Measurements from ENCODE around the gene RCOR3. TPM values are rescaled to one million over a fixed set of nuclear protein-coding genes. Genes with fewer than 3 reads are reported as not detected.
"Not testable (repeated sequence)": the region's sequence is repeated elsewhere in the genome, so short reads cannot be mapped to it uniquely, and the experiment has no call there.

The RCOR3 gene
- 52.0 TPM for total RNA-seq
- long read RNA-seq, full-length matches to known transcripts, result 38 of 70 reads
- long read RNA-seq, partial matches to known transcripts, result 21 of 70 reads
- long read RNA-seq, other reads (novel, unspliced or antisense), result 11 of 70 reads

DNA sequence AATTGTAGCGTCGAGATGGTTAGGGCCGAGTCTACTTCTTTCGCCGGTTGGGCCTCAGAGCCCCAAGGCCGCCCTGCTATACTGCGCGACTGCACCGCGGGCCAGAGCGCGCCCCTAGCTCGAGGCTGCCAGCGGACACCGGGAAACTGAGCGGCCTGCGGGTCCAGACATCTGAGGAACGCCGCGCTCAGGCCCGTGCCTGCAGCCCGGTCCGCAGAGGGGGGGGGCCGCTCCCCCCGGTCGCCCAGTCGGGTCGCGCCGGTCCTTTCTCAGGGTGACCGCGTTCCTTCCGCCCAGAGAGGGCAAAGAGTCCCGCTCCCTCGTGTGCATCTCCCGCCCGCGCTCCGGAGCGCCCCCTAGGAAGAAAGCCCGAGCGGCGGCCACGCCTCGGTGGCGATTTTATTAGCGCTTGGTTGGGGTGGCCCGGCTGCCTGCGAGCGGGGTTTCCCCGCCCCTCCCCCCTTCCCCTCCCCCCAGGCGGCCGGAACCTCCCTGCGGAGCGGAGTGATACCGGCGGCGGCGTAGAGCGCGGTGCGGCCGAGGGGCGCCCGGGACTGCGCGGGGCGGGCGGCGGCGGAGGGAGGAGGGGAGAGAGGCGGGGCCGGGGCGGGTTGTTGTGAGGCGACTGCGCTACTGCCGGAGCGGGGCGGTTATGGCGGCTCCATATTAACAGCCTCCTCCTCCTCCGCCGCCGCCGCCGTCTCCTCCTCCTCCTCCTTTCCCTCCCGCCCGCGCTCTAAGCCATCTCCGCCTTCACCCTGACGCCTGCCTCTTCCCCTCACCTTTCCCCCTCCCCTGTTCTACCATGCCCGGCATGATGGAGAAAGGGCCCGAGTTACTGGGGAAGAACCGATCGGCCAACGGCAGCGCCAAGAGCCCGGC lies at the start of gene RCOR3:
Gene RCOR3, plus strand, starts transcription at position 611 of the 882 bp plus-strand sequence. Its CDS starts 195 bp downstream, at position 806.
- ATAC-seq (ENCODE audit: poor library complexity), result peak; percentile 88
- DNase-seq, result peak; percentile 96
- intact Hi-C loops (cut with DNase I), result no loop called here

DNA sequence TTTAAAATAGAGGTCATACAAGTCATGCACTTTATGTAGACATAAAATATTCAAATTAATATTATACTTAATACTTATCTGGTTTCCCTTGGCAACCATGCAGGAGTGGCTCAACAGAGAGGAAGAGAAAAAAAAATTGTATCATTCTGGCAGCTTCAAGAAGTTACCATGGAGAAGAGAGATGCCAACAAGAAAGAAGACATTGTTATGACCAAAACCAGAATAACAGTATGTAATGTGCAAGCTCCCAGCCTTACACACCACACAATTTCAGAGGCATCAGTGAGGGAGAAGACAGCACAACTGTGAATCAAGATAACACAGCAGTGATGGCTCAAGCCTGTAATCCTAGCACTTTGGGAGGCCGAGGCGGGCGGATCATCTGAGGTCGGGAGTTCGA lies 49.1 kb upstream of the RCOR3 start:
- intact Hi-C loops (cut with DNase I), result no loop called here
- ATAC-seq (ENCODE audit: poor library complexity) (no peak), DNase-seq (no peak)

DNA sequence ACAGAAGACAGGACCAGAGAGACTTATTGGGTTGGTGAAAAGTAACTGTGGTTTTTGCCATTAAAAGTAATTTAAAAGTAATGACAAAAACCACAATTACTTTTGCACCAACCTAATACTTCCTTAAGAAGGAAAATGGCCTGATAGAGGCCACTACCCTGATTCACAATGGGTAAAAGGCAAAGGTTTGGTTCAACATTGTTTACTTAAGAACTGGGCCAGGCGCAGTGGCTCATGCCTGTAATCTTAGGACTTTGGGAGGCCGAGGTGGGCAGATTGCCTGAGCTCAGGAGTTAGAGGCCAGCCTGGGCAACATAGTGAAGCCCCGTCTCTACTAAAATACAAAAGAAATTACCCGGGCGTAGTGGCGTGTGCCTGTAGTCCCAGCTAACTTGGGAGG lies 48.2 kb upstream of the RCOR3 start:
- intact Hi-C loops (cut with DNase I), result no loop called here
- DNase-seq (no peak), ATAC-seq (ENCODE audit: poor library complexity) (no peak)

DNA sequence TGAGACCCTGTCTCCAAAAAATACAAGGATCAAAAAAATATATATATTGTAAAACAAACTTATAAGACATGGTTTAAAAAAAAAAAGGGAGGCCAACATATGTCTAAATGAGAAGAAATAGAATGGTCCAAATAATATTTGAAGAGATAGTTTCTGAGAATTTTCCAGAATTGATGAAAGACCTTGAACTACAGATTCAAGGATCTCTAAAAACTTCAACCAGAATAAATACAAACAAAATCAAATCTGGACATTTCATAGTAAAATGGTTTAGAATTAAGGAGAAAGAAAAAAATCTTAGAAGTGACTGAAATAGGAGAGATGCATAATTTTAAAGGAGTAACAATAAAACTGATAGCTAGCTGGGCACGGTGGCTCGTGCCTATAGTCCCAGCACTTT lies 45.5 kb upstream of the RCOR3 start:
- DNase-seq (no peak), ATAC-seq (ENCODE audit: poor library complexity) (no peak)
- intact Hi-C loops (cut with DNase I), result no loop called here

DNA sequence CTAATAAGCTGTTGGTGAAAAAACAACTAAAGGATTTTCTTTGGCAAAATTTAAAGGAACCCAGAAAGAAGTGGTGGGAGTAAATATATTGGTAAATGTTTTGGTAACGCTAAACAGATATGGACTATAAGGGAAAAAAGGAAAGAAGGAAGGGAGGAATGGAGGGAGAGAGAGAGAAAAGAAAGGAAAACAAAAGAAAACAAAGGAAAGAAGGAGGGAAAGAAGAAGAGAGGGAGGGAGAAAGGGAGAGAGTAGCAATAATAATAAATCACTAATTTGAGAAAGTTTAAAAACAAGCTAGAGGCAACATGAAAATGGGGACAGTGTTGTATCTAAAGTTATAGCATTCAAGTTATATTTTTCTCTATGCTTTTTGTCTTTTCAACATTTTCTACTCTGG lies 43.6 kb upstream of the RCOR3 start:
- DNase-seq, result no peak
- intact Hi-C loops (cut with DNase I), result no loop called here

DNA sequence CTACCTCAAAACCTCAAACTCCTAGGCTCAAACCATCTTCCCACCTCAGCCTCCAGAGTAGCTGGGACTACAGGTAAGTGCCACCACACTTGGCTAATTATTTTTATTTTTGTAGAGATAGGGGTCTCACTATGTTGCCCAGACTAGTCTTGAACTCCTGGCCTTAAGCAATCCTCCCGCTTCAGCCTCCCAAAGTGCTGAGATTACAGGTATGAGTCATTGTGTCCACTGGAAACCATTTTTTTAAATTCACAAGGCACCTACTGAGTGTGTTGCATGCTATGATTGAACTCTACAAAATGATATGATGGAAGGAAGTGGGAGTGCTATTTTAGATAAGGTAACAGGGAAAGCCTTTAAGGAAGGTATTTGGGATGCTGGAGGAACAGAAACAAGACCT lies 41.8 kb upstream of the RCOR3 start:
- no peak for ATAC-seq (ENCODE audit: poor library complexity)
- no peak for DNase-seq
- intact Hi-C loops (cut with DNase I), result no loop called here

More for the DNA sequence above, 43.6 kb upstream of the RCOR3 start:
- no peak for ATAC-seq (ENCODE audit: poor library complexity)

GRCh38 chr1:211222469-211223234 lies 36.5 kb upstream of the RCOR3 start:
- DNase-seq; intact Hi-C loops (cut with DNase I); ATAC-seq (ENCODE audit: poor library complexity): not testable (repeated sequence)

DNA sequence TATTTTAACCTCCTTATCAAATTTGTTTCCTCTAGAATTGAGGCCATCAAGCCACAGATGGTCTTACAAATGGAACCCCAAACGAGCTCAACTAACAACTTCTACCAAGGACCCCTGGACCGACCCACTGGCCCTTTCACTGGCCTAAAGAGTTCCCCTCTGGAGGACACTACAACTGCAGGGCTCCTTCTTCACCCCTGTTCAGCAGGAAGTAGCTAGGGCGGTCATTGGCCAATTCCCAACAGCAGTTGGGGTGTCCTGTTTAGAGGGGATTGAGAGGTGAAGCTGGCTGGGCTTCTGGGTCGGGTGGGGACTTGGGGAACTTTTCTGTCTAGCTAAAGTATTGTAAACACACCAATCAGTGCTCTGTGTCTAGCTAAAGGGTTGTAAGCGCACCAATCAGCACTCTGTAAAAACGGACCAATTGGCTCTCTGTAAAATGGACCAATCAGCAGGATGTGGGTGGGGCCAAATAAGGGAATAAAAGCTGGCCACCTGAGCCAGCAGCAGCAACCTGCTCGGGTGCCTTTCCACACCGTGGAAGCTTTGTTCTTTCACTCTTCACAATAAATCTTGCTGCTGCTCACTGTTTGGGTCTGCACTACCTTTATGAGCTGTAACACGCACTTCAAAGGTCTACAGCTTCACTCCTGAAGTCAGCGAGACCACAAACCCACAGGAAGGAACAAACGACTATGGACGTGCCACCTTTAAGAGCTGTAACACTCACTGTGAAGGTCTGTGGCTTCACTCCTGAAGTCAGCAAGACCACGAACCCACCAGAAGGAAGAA lies 30.4 kb upstream of the RCOR3 start:
- DNase-seq; intact Hi-C loops (cut with DNase I); ATAC-seq (ENCODE audit: poor library complexity): not testable (repeated sequence)

DNA sequence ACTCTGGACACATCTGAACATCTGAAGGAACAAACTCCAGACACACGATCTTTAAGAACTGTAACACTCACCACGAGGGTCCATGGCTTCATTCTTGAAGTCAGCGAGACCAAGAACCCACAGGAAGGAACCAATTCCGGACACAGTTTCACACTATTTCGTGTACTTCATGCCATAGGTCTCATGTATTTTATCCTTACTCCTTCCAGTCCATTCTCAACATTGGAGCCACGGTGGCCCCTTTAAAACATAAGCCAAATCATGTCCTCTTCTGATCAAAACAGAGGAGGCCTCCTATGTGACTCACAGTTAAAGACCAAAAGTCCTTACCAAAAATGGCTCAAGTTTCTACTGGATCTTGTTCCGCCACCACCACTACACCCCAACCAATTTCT lies 29.8 kb upstream of the RCOR3 start:
- no peak for DNase-seq
- no peak for ATAC-seq (ENCODE audit: poor library complexity)
- intact Hi-C loops (cut with DNase I), result no loop called here

- intact Hi-C loops (cut with DNase I), result no loop called here
- DNase-seq (no peak), ATAC-seq (ENCODE audit: poor library complexity) (no peak)
Measured at GRCh38 chr1:211231873-211232272, 27.3 kb upstream of the RCOR3 start.

GRCh38 chr1:211236633-211237320 lies 22.4 kb upstream of the RCOR3 start:
- no peak for DNase-seq
- no peak for ATAC-seq (ENCODE audit: poor library complexity)
- intact Hi-C loops (cut with DNase I), result no loop called here

DNA sequence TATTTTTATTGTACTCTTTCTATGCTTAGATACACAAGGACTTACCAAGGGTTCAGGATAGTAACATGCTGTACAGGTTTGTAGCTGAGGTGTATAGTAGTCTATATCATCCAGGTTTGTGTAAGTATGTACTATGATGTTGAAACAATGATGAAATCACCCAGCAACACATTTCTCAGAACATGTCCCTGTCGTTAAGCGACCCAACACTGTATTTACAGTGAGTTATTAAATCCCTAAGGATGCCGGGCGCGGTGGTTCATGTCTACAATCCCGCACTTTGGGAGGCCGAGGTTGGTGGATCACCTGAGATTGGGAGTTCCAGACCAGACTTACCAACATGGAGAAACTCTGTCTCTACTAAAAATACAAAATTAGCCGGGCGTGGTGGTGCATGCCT lies 21.6 kb upstream of the RCOR3 start:
- intact Hi-C loops (cut with DNase I), result no loop called here
- DNase-seq (no peak), ATAC-seq (ENCODE audit: poor library complexity) (no peak)

GRCh38 chr1:211240567-211240966 lies 18.6 kb upstream of the RCOR3 start:
- DNase-seq; ATAC-seq (ENCODE audit: poor library complexity); intact Hi-C loops (cut with DNase I): not testable (repeated sequence)

- intact Hi-C loops (cut with DNase I), result no loop called here
- ATAC-seq (ENCODE audit: poor library complexity) (no peak), DNase-seq (no peak)
Measured at GRCh38 chr1:211241071-211241470, 18.1 kb upstream of the RCOR3 start.

GRCh38 chr1:211243639-211244038 lies 15.5 kb upstream of the RCOR3 start:
- DNase-seq; ATAC-seq (ENCODE audit: poor library complexity); intact Hi-C loops (cut with DNase I): not testable (repeated sequence)

- ATAC-seq (ENCODE audit: poor library complexity); DNase-seq; intact Hi-C loops (cut with DNase I): not testable (repeated sequence)
Measured at GRCh38 chr1:211246583-211246982, 12.6 kb upstream of the RCOR3 start.

- intact Hi-C loops (cut with DNase I), result no loop called here
Measured at GRCh38 chr1:211247921-211248320, 11.2 kb upstream of the RCOR3 start.

GRCh38 chr1:211249611-211250010 lies 9.6 kb upstream of the RCOR3 start:
- DNase-seq; intact Hi-C loops (cut with DNase I); ATAC-seq (ENCODE audit: poor library complexity): not testable (repeated sequence)

More at GRCh38 chr1:211247921-211248320, 11.2 kb upstream of the RCOR3 start:
- DNase-seq, result no peak
- ATAC-seq (ENCODE audit: poor library complexity), result no peak

Measured in Right ventricle myocardium superior (tissue), 1 donor.